DOHH2 (cell line): Measurements from ENCODE around the gene ZNF747.

Experiments used
- H3F3A ChIP-seq: fragments of 200-600 bp; sonication (generic), shearing (Covaris generic); 2 replicates; pipeline ENCODE4 v1.6.0; 2016; ENCODE audit warnings: antibody characterized with exemption, mild to moderate bottlenecking; ENCODE audit not compliant: control insufficient read depth, insufficient read depth
- H3K27ac ChIP-seq: fragments of 200-600 bp; sonication (generic); 2 replicates; pipeline ENCODE4 v1.5.1; 2014; ENCODE audit warnings: low read depth, mild to moderate bottlenecking, low read length, moderate library complexity
- H3K27me3 ChIP-seq: fragments of 200-600 bp; sonication (generic); 2 replicates; pipeline ENCODE4 v1.6.1; 2014; ENCODE audit warnings: mild to moderate bottlenecking, low read length, mixed read lengths; ENCODE audit not compliant: control insufficient read depth
- H3K36me3 ChIP-seq: fragments of 200-600 bp; sonication (generic); 2 replicates; pipeline ENCODE4 v1.6.1; 2014; ENCODE audit warnings: mild to moderate bottlenecking, low read length, moderate library complexity, mixed read lengths; ENCODE audit not compliant: control insufficient read depth
- H3K4me1 ChIP-seq: fragments of 200-600 bp; sonication (generic); 2 replicates; pipeline ENCODE4 v1.6.1; 2014; ENCODE audit warnings: mild to moderate bottlenecking, low read length, mixed read lengths; ENCODE audit not compliant: control insufficient read depth
- H3K4me2 ChIP-seq: fragments of 200-600 bp; sonication (generic); 2 replicates; pipeline ENCODE4 v1.6.0; 2014; ENCODE audit warnings: mild to moderate bottlenecking, low read length, moderate library complexity
- H3K4me3 ChIP-seq: fragments of 200-600 bp; sonication (generic); 2 replicates; pipeline ENCODE4 v1.5.1; 2014; ENCODE audit warnings: mild to moderate bottlenecking, low read length, mixed read lengths
- H3K79me2 ChIP-seq: fragments of 200-600 bp; sonication (generic); 2 replicates; pipeline ENCODE4 v1.6.1; 2014; ENCODE audit warnings: mild to moderate bottlenecking, low read length, mixed read lengths; ENCODE audit not compliant: control insufficient read depth
- H3K9me2 ChIP-seq: fragments of 200-600 bp; sonication (generic); replicated peaks from 2 replicates; pipeline ENCODE4 v1.6.1; 2014; ENCODE audit warnings: mild to moderate bottlenecking, low read length, mixed read lengths; ENCODE audit not compliant: control insufficient read depth
- H3K9me3 ChIP-seq: fragments of 200-600 bp; sonication (generic); 2 replicates; pipeline ENCODE4 v1.6.1; 2014; ENCODE audit warnings: antibody characterized with exemption, low read length, mixed read lengths; ENCODE audit not compliant: control insufficient read depth, insufficient read depth
- H4K20me1 ChIP-seq: fragments of 200-600 bp; sonication (generic); 2 replicates; pipeline ENCODE4 v1.6.0; 2014; ENCODE audit warnings: low read depth, mild to moderate bottlenecking, antibody characterized with exemption, low read length, moderate library complexity; ENCODE audit not compliant: control insufficient read depth, insufficient read depth
- EZH2phosphoT487 ChIP-seq: fragments of 200-600 bp; sonication (generic); IDR thresholded peaks from 2 replicates; pipeline ENCODE4 v1.6.1; 2017; ENCODE audit warnings: borderline replicate concordance, mild to moderate bottlenecking, antibody characterized with exemption, low read length, moderate library complexity, mixed read lengths
- TF ChIP-seq, protein P1 (sequence below): fragments of 200-600 bp; sonication (generic); IDR thresholded peaks from one replicate; pipeline ENCODE4 v1.5.1; 2014; ENCODE audit warnings: antibody characterized with exemption, mild to moderate bottlenecking, low read depth, low read length; ENCODE audit not compliant: poor library complexity, severe bottlenecking

ZNF747 gene

DNA sequence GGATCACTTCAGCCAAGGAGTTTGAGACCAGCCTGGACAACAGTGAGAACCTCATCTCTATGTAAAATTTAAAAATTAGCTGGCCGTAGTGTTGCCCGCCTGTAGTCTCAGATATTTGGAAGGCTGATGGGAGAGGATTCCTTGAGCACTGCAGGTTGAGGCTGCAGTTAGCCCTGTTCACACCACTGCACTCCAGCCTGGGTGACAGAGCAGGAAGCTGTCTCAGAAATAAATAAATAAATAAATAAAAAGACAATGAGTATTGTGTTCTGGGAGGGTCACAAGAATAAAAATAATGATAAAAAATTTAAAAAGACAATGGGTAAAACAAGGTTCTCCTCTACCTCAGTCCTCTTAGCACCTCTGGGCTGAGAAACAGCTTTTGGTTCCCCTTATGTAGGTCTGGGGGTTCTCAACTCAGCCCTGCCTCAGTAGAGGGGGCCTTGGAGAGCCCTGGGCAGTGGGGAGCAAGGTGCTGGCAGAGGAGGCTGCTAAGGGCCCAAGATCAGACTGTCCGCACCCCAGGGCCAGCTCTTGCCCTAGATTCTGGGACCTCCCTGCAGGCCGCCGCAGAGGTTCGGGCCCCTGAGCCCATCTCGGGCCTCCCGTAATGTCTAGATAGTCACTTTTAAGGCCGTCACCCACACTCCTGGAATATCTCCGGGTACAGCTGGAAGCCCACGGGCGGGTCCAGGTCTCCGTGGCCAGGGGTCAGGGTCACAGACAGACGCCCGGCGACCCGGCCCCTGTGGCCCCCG is 20.1 kb upstream of the ZNF747 start:
- Histone ChIP-seq H3K27me3 (no peaks in the 10 kb centered on the region), H3K4me2 (no peak overlapping the region), H3K4me1 (peaks cover 18% of the 10 kb centered on the region), H3K9me3 (no peaks in the 10 kb centered on the region), H3K4me3 (no peak overlapping the region), H3F3A (0 out of 2 replicates have a peak, but pooled peaks cover 3% of the 10 kb centered on the region), H3K36me3 (peaks cover 41% of the 10 kb centered on the region), H3K9me2 (no peaks in the 10 kb centered on the region), H3K27ac (no peak overlapping the region), H3K79me2 (peaks cover 55% of the 10 kb centered on the region), H4K20me1 (no peaks in the 10 kb centered on the region)
- TF ChIP-seq EZH2phosphoT487: no peak
- TF ChIP-seq, protein P1, sequence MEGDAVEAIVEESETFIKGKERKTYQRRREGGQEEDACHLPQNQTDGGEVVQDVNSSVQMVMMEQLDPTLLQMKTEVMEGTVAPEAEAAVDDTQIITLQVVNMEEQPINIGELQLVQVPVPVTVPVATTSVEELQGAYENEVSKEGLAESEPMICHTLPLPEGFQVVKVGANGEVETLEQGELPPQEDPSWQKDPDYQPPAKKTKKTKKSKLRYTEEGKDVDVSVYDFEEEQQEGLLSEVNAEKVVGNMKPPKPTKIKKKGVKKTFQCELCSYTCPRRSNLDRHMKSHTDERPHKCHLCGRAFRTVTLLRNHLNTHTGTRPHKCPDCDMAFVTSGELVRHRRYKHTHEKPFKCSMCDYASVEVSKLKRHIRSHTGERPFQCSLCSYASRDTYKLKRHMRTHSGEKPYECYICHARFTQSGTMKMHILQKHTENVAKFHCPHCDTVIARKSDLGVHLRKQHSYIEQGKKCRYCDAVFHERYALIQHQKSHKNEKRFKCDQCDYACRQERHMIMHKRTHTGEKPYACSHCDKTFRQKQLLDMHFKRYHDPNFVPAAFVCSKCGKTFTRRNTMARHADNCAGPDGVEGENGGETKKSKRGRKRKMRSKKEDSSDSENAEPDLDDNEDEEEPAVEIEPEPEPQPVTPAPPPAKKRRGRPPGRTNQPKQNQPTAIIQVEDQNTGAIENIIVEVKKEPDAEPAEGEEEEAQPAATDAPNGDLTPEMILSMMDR: no peak

DNA sequence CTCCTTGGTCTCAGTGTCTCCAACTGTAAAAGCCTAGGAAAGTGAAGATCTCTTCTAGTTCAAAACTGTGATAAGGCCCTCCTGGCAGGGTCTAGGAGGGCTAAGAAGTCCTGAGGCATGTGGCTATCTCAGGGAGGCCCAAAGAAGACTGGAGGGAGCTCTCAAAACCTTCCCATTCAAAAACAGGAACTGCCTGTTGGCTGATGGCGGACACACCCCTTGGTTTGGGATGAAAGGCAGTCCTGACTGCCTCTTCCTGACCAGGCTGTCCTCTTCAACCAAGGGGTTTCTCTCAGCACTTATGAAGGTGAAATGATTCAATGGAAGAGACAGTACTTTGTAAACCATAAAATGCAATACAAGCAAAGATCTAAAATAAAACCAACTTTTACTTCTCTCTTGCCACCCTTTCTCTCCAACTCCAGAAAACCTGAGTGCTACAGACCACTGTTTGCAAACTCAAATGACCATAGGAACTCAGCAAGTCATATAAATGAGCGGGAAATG is 18.8 kb upstream of the ZNF747 start:
- Histone ChIP-seq H3K27ac (no peak overlapping the region), H3K36me3 (peaks cover 41% of the 10 kb centered on the region), H3K27me3 (no peaks in the 10 kb centered on the region), H3K4me2 (no peak overlapping the region), H4K20me1 (no peaks in the 10 kb centered on the region), H3F3A (no peaks in the 10 kb centered on the region), H3K9me3 (no peaks in the 10 kb centered on the region), H3K79me2 (peaks cover 55% of the 10 kb centered on the region), H3K9me2 (no peaks in the 10 kb centered on the region), H3K4me1 (peaks cover 11% of the 10 kb centered on the region), H3K4me3 (no peak overlapping the region)
- TF ChIP-seq, protein P1: no peak
- no peak for TF ChIP-seq EZH2phosphoT487

DNA sequence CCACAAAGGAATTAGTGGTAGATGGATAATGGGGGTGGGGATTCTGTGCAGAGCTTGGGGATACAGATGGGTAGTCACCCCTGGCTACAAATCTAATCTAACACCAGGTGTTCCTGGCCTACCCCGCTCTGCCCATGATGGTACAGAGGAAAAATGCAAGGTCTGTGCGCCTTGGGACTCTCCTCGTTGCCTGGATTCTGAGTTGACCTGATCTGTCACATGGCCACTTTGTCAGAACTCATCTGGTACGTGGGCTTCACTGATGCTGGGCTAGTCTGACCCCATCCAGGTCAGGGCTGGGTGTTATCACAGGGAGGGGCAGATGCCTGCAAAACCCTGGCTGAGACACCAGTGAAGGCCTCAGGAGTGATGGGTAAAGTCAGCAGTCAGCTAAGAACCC is 18.3 kb upstream of the ZNF747 start:
- no peak overlapping the region for H3K27ac ChIP-seq

More for the DNA sequence above, 18.3 kb upstream of the ZNF747 start:
- H3K27me3 ChIP-seq: no peaks in the 10 kb centered on the region
- no peak overlapping the region for H3K4me3 ChIP-seq
- peaks cover 53% of the 10 kb centered on the region for H3K79me2 ChIP-seq
- peaks cover 39% of the 10 kb centered on the region for H3K36me3 ChIP-seq
- no peaks in the 10 kb centered on the region for H3K9me3 ChIP-seq
- no peak overlapping the region for H3K4me2 ChIP-seq
- no peaks in the 10 kb centered on the region for H3F3A ChIP-seq
- peaks cover 10% of the 10 kb centered on the region for H3K4me1 ChIP-seq
- no peaks in the 10 kb centered on the region for H4K20me1 ChIP-seq
- TF ChIP-seq EZH2phosphoT487: no peak
- TF ChIP-seq, protein P1: no peak
- no peaks in the 10 kb centered on the region for H3K9me2 ChIP-seq
